ENCODE results near the gene LZTR1.
"Not testable (repeated sequence)": the region's sequence is repeated elsewhere in the genome, so short reads cannot be mapped to it uniquely, and the experiment has no call there.

Gene LZTR1

GRCh38 chr22:21030621-21031544 lies 48.8 kb downstream of the LZTR1 start:
- Histone ChIP-seq H3K36me3 (ENCODE audit: insufficient read depth, low read length) (no peaks in the 10 kb centered on the region), H3K9me3 (ENCODE audit: low read length) (no peaks in the 10 kb centered on the region), H3K4me1 (ENCODE audit: insufficient read depth, low read length) (no peaks in the 10 kb centered on the region), H3K4me3 (ENCODE audit: low read depth in 1 of 2, low read length in 2 of 2) (no peak overlapping the region), H3K27ac (ENCODE audit: low read depth, low read length) (no peak overlapping the region), H3K27me3 (ENCODE audit: control insufficient read depth in 1 of 2, insufficient read depth in 2 of 2, low read length in 2 of 2) (peaks cover 5 to 38% of the 10 kb centered on the region in 2 donors), H3K9ac (ENCODE audit: low read length) (no peak overlapping the region)

DNA sequence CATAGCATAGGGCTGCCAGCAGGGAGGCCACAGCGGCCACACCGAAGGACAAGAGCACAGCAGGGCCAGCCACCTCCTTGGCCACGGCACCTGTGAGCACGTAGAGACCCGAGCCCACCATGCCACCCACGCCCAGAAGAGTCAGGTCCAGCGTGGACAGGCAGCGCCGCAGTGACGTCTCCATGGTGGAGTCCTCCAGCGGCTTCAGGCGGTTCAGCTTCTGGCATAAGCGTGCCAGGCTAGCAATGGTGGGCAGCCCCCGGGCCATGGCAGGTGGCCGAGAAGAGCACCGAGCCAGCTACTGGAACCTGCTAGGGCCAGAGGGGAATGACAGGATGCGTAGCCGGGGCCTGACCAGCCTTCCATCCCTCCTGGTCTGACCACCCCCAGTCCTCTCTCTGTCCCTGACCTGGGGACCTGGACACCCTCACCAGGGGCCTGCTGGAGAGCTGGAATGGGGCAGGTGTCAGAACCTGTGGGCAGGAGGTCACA lies 49.5 kb downstream of the LZTR1 start:
- Histone ChIP-seq H3K4me1 (ENCODE audit: insufficient read depth, low read length) (no peaks in the 10 kb centered on the region), H3K27ac (ENCODE audit: low read depth, low read length) (no peak overlapping the region), H3K4me3 (ENCODE audit: low read depth in 1 of 2, low read length in 2 of 2) (no peak overlapping the region), H3K27me3 (ENCODE audit: control insufficient read depth in 1 of 2, insufficient read depth in 2 of 2, low read length in 2 of 2) (peaks cover 5 to 38% of the 10 kb centered on the region in 2 donors), H3K9ac (ENCODE audit: low read length) (no peak overlapping the region), H3K36me3 (ENCODE audit: insufficient read depth, low read length) (no peaks in the 10 kb centered on the region), H3K9me3 (ENCODE audit: low read length) (no peaks in the 10 kb centered on the region)

DNA sequence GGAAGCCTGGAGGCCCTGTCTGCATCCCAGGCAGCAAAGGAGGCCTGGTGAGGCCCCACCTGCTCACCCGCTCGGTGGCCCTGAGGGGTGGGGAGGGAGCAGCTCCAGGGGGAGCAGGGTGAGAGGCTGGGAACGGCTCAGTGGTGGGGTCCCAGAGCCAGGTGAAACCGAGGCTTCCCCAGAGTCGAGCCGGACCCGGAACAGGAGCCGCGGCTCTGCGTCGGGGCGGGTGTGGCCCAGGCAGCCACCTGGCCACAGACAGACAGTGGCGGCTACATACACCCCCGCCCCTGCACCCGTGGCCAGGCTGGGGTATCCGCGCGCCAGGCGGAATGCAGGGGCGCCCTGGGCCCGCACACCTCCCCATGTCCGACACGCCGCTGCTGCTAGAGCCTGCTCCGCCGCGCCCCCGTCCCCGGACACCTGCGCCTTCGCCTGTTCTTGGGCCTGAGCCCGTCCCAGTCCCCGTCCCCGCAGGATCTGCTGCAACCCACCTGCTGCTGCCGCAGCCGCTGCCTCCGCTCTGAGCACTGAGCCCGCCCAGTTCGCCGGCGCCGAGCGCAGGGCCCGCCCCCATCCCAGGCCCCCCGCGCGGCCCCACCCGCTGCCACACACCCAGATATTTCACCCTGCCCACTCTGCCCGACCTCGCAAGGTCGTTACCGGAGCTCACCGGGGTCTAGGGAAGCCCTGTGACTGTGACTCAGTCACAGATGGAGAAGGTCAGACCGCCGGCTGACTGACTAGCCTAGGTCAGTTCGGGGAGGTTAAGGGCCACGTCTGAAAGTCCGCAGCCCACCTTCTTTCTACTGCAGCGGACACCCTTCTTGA lies 50.2 kb downstream of the LZTR1 start, which contains the start of gene SLC7A4:
SLC7A4 (minus strand) TSS at position 525 of the 831 bp plus-strand sequence. CDS start 749 bp downstream, outside the sequence.
- Histone ChIP-seq H3K36me3 (ENCODE audit: insufficient read depth, low read length) (no peaks in the 10 kb centered on the region), H3K4me1 (ENCODE audit: insufficient read depth, low read length) (no peaks in the 10 kb centered on the region), H3K9ac (ENCODE audit: low read length) (no peak within 1 kb of the TSS), H3K27me3 (ENCODE audit: control insufficient read depth in 1 of 2, insufficient read depth in 2 of 2, low read length in 2 of 2) (peaks cover 5 to 38% of the 10 kb centered on the region in 2 donors), H3K4me3 (ENCODE audit: low read depth in 1 of 2, low read length in 2 of 2) (peak within 1 kb of the TSS in 1 of 2 donors; percentile 4), H3K27ac (ENCODE audit: low read depth, low read length) (no peak within 1 kb of the TSS), H3K9me3 (ENCODE audit: low read length) (no peaks in the 10 kb centered on the region)

GRCh38 chr22:21032868-21033688 lies 51.0 kb downstream of the LZTR1 start:
- Histone ChIP-seq H3K27ac (ENCODE audit: low read depth, low read length) (no peak overlapping the region), H3K4me3 (ENCODE audit: low read depth in 1 of 2, low read length in 2 of 2) (no peak overlapping the region), H3K27me3 (ENCODE audit: control insufficient read depth in 1 of 2, insufficient read depth in 2 of 2, low read length in 2 of 2) (peaks cover 5 to 38% of the 10 kb centered on the region in 2 donors), H3K9me3 (ENCODE audit: low read length) (no peaks in the 10 kb centered on the region), H3K9ac (ENCODE audit: low read length) (no peak overlapping the region), H3K36me3 (ENCODE audit: insufficient read depth, low read length) (no peaks in the 10 kb centered on the region), H3K4me1 (ENCODE audit: insufficient read depth, low read length) (no peaks in the 10 kb centered on the region)

DNA sequence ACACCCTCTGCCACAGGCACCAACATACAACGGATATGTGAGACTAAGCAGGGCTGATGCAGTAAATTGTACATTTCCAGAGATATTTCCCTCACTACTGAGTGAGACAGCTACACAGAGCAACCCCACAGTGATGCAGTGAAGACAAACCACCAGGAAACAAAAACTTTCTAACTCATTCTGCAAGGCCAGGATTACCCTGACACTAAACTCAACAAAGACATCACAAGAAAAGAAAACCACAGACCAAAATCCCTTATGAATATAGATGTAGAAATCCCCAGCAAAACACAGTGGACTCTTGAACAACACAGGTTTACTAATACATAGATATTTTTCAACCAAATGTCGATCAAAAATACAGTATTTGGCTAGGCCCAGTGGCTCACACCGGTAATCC lies 51.8 kb downstream of the LZTR1 start:
- Histone ChIP-seq H3K4me3 (ENCODE audit: low read depth in 1 of 2, low read length in 2 of 2) (no peak overlapping the region), H3K9ac (ENCODE audit: low read length) (no peak overlapping the region), H3K9me3 (ENCODE audit: low read length) (no peaks in the 10 kb centered on the region), H3K27me3 (ENCODE audit: control insufficient read depth in 1 of 2, insufficient read depth in 2 of 2, low read length in 2 of 2) (peaks cover 5 to 31% of the 10 kb centered on the region in 2 donors), H3K36me3 (ENCODE audit: insufficient read depth, low read length) (no peaks in the 10 kb centered on the region), H3K27ac (ENCODE audit: low read depth, low read length) (no peak overlapping the region), H3K4me1 (ENCODE audit: insufficient read depth, low read length) (no peaks in the 10 kb centered on the region)

GRCh38 chr22:21034989-21035388 lies 52.9 kb downstream of the LZTR1 start:
- Histone ChIP-seq H3K36me3 (ENCODE audit: insufficient read depth, low read length) (no peaks in the 10 kb centered on the region), H3K27me3 (ENCODE audit: control insufficient read depth in 1 of 2, insufficient read depth in 2 of 2, low read length in 2 of 2) (peaks cover 5 to 28% of the 10 kb centered on the region in 2 donors), H3K27ac (ENCODE audit: low read depth, low read length) (no peak overlapping the region), H3K9ac (ENCODE audit: low read length) (no peak overlapping the region), H3K9me3 (ENCODE audit: low read length) (no peaks in the 10 kb centered on the region), H3K4me3 (ENCODE audit: low read depth in 1 of 2, low read length in 2 of 2) (no peak overlapping the region), H3K4me1 (ENCODE audit: insufficient read depth, low read length) (no peaks in the 10 kb centered on the region)

GRCh38 chr22:21038405-21038804 lies 56.3 kb downstream of the LZTR1 start:
- no peaks in the 10 kb centered on the region for H3K9me3 ChIP-seq (ENCODE audit: low read length)
- H3K36me3 ChIP-seq (ENCODE audit: insufficient read depth, low read length) = no peaks in the 10 kb centered on the region
- H3K27ac ChIP-seq (ENCODE audit: low read depth, low read length) = no peak overlapping the region
- H3K4me3 ChIP-seq (ENCODE audit: low read depth in 1 of 2, low read length in 2 of 2) = no peak overlapping the region
- H3K27me3 ChIP-seq (ENCODE audit: control insufficient read depth in 1 of 2, insufficient read depth in 2 of 2, low read length in 2 of 2) = no peaks in the 10 kb centered on the region
- H3K4me1 ChIP-seq (ENCODE audit: insufficient read depth, low read length) = no peaks in the 10 kb centered on the region
- H3K9ac ChIP-seq (ENCODE audit: low read length) = no peak overlapping the region

DNA sequence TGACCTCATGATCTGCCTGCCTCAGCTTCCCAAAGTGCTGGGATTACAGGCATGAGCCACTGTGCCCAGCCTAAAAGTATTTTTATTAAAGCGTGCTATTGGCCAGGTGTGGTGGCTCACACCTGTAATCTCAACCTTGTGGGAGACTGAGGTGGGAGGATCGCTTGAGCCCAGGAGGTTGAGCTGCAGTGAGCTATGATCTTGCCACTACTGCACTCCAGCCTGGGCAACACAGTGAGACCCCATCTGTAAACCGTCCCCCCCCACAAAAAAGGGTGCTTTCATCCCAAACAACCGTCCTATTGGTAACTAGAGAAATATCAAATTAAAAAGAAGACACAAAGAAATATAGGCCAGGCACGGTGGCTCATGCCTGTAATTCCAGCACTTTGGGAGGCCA lies 57.1 kb downstream of the LZTR1 start:
- H3K27me3 ChIP-seq (ENCODE audit: control insufficient read depth in 1 of 2, insufficient read depth in 2 of 2, low read length in 2 of 2); H3K36me3 ChIP-seq (ENCODE audit: insufficient read depth, low read length); H3K4me1 ChIP-seq (ENCODE audit: insufficient read depth, low read length); H3K9me3 ChIP-seq (ENCODE audit: low read length); H3K9ac ChIP-seq (ENCODE audit: low read length); H3K4me3 ChIP-seq (ENCODE audit: low read depth in 1 of 2, low read length in 2 of 2); H3K27ac ChIP-seq (ENCODE audit: low read depth, low read length): not testable (repeated sequence)

DNA sequence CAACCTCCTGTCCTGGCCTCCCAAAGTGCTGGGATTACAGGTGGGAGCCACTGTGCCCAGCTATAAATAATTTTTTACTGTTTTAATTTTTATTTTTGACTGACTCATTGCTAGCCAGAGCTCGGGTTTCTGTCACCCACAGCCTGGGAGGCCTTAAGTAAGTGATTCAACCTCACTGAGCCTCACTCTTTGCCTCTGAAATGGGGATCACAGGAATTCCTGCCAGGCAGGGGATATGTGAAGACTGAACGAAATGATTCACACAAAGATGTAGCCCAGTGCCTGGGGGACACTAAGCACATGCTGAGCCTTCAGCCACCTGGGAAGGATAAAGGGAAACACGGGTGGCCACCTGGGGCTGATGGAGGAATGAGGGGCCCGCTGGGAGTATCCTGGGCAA lies 59.8 kb downstream of the LZTR1 start:
- Histone ChIP-seq H3K27ac (ENCODE audit: low read depth, low read length) (no peak overlapping the region), H3K27me3 (ENCODE audit: control insufficient read depth in 1 of 2, insufficient read depth in 2 of 2, low read length in 2 of 2) (no peaks in the 10 kb centered on the region), H3K36me3 (ENCODE audit: insufficient read depth, low read length) (no peaks in the 10 kb centered on the region), H3K4me1 (ENCODE audit: insufficient read depth, low read length) (peaks cover 8% of the 10 kb centered on the region), H3K4me3 (ENCODE audit: low read depth in 1 of 2, low read length in 2 of 2) (no peak overlapping the region), H3K9ac (ENCODE audit: low read length) (no peak overlapping the region), H3K9me3 (ENCODE audit: low read length) (no peaks in the 10 kb centered on the region)

GRCh38 chr22:21042978-21043859 lies 61.1 kb downstream of the LZTR1 start:
- Histone ChIP-seq H3K9me3 (ENCODE audit: low read length) (no peaks in the 10 kb centered on the region), H3K36me3 (ENCODE audit: insufficient read depth, low read length) (no peaks in the 10 kb centered on the region), H3K27me3 (ENCODE audit: control insufficient read depth in 1 of 2, insufficient read depth in 2 of 2, low read length in 2 of 2) (no peaks in the 10 kb centered on the region), H3K9ac (ENCODE audit: low read length) (no peak overlapping the region), H3K4me3 (ENCODE audit: low read depth in 1 of 2, low read length in 2 of 2) (no peak overlapping the region), H3K27ac (ENCODE audit: low read depth, low read length) (no peak overlapping the region), H3K4me1 (ENCODE audit: insufficient read depth, low read length) (peaks cover 8% of the 10 kb centered on the region)
